ENCODE measurements around the gene PRDM13.

Gene PRDM13

GRCh38 chr6:99573980-99574617 lies 32.5 kb upstream of the PRDM13 start:
- H3K27me3 ChIP-seq (ENCODE audit: insufficient read depth, low read depth, severe bottlenecking) = no peaks in the 10 kb centered on the region
- H3K4me3 ChIP-seq (ENCODE audit: low read depth, low read length) = no peak overlapping the region
- H3K27ac ChIP-seq = no peak overlapping the region
- H3K36me3 ChIP-seq = no peaks in the 10 kb centered on the region
- no peak for DNase-seq
- no peaks in the 10 kb centered on the region for H3K9me3 ChIP-seq (ENCODE audit: severe bottlenecking)
- TF ChIP-seq, protein P1, sequence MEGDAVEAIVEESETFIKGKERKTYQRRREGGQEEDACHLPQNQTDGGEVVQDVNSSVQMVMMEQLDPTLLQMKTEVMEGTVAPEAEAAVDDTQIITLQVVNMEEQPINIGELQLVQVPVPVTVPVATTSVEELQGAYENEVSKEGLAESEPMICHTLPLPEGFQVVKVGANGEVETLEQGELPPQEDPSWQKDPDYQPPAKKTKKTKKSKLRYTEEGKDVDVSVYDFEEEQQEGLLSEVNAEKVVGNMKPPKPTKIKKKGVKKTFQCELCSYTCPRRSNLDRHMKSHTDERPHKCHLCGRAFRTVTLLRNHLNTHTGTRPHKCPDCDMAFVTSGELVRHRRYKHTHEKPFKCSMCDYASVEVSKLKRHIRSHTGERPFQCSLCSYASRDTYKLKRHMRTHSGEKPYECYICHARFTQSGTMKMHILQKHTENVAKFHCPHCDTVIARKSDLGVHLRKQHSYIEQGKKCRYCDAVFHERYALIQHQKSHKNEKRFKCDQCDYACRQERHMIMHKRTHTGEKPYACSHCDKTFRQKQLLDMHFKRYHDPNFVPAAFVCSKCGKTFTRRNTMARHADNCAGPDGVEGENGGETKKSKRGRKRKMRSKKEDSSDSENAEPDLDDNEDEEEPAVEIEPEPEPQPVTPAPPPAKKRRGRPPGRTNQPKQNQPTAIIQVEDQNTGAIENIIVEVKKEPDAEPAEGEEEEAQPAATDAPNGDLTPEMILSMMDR (IDR thresholded peaks at IDR 0.05; ENCODE audit: low read depth, low read length) = no peak

DNA sequence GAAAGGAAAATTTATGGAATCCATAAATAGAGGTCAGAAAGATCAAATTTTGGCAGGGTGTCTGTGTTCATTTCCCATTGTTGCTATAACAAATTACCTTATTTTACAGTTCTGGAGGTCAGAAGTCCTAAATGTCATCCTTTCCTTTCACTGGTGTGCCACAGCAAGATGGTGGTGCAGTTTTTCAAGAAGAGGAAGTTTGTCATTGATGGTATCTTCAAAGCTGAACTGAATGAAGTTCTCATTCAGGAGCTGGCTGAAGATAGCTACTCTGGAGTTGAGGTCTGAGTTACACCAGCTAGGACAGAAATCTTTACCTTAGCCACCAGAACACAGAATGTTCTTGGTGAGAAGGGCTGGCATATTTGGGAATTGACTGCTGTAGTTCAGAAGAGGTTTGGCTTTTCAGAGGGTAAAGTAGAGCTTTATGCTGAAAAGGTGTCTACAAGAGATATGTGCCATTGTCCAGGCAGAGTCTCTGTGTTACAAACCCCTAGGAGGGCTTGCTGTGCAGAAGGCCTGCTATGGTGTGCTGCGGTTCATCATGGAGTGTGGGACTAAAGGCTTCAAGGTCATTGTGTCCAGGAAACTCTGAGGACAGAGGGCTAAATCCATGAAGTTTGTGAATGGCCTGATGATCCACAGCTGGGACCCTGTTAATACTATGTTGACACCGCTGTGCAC lies 30.9 kb upstream of the PRDM13 start:
- Histone ChIP-seq H3K4me3 (ENCODE audit: low read depth, low read length) (no peak overlapping the region), H3K36me3 (no peaks in the 10 kb centered on the region), H3K27me3 (ENCODE audit: insufficient read depth, low read depth, severe bottlenecking) (no peaks in the 10 kb centered on the region), H3K9me3 (ENCODE audit: severe bottlenecking) (no peaks in the 10 kb centered on the region), H3K27ac (no peak overlapping the region)
- no peak for DNase-seq
- TF ChIP-seq, protein P1 (IDR thresholded peaks at IDR 0.05; ENCODE audit: low read depth, low read length) = no peak

DNA sequence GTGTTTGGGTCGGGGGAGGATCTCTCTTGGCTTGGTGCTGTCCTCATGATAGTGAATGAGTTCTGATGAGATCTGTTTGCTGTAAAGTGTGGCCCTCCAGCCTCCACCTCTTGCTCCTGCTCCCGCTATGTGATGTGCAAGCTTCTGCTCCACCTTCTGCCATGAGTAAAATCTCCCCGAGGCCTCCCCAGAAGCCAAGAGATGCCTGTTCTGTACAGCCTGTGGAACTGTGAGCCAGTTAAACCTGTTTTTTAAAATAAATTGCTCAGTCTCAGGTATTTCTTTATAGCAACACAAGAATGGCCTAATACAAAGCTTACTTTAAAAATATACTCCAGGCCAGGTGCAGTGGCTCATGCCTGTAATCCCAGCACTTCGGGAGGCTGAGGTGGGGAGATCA lies 26.9 kb upstream of the PRDM13 start:
- DNase-seq = no peak
- TF ChIP-seq, protein P1 (IDR thresholded peaks at IDR 0.05; ENCODE audit: low read depth, low read length) = no peak
- Histone ChIP-seq H3K27me3 (ENCODE audit: insufficient read depth, low read depth, severe bottlenecking) (no peaks in the 10 kb centered on the region), H3K27ac (no peak overlapping the region), H3K4me3 (ENCODE audit: low read depth, low read length) (no peak overlapping the region), H3K9me3 (ENCODE audit: severe bottlenecking) (no peaks in the 10 kb centered on the region), H3K36me3 (no peaks in the 10 kb centered on the region)

DNA sequence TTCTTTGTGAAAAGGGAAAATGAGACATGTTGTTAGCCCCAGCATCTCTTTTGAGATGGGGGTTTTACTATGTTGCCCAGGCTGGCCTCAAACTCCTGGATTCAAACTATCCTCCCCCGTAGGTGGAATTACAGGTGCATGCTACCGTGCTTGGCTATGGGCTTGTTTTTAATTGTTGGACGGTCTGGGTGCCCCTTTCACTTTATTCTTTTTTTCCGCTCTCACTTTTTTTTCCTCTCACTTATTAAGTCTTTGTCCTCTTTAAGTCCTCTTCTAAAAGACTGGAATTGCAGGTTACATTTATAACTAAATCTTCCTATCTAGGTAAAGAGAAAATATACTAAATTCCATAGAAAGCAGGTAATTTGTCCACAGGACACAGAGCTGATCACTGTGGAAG lies 18.8 kb upstream of the PRDM13 start:
- H3K4me3 ChIP-seq (ENCODE audit: low read depth, low read length) = no peak overlapping the region
- TF ChIP-seq, protein P1 (IDR thresholded peaks at IDR 0.05; ENCODE audit: low read depth, low read length) = no peak
- H3K27me3 ChIP-seq (ENCODE audit: insufficient read depth, low read depth, severe bottlenecking) = peaks cover 33% of the 10 kb centered on the region
- no peak overlapping the region for H3K27ac ChIP-seq
- H3K36me3 ChIP-seq = no peaks in the 10 kb centered on the region
- no peak for DNase-seq
- H3K9me3 ChIP-seq (ENCODE audit: severe bottlenecking) = no peaks in the 10 kb centered on the region

GRCh38 chr6:99588618-99589289 lies 17.9 kb upstream of the PRDM13 start:
- DNase-seq = peak; percentile 89
- no peak overlapping the region for H3K27ac ChIP-seq
- peak overlapping the region; percentile 63 for H3K4me3 ChIP-seq (ENCODE audit: low read depth, low read length)
- no peaks in the 10 kb centered on the region for H3K36me3 ChIP-seq
- peaks cover 34% of the 10 kb centered on the region for H3K27me3 ChIP-seq (ENCODE audit: insufficient read depth, low read depth, severe bottlenecking)
- TF ChIP-seq, protein P1 (IDR thresholded peaks at IDR 0.05; ENCODE audit: low read depth, low read length) = peak; percentile 93
- no peaks in the 10 kb centered on the region for H3K9me3 ChIP-seq (ENCODE audit: severe bottlenecking)
